Ovary (tissue), 9 donors: ENCODE data around the gene SLC1A7. TPM values are rescaled to one million over a fixed set of nuclear protein-coding genes. Genes with fewer than 3 reads are reported as not detected.
A peak's percentile ranks its signal among the peaks of the same experiment; 100 is the strongest.

Experiments used
- DNase-seq, 5 donors: peaks; one replicate each; pipeline ENCODE4 v3.0.0-alpha.2; 2019 to 2020
- H3K27ac ChIP-seq, 2 donors: fragments of 200-600 bp; one replicate each; pipeline versions ENCODE4 v1.5.1 to v1.8.0; 2019 to 2022
- H3K27me3 ChIP-seq: fragments of 200-600 bp; one replicate; pipeline ENCODE4 v1.8.0; 2022
- H3K36me3 ChIP-seq: fragments of 200-600 bp; sonication (generic); one replicate; pipeline ENCODE4 v1.5.1; 2019
- H3K4me1 ChIP-seq: one replicate; pipeline ENCODE4 v1.8.1; 2013; ENCODE audit warnings: mild to moderate bottlenecking, moderate library complexity; ENCODE audit not compliant: insufficient read depth
- H3K4me3 ChIP-seq: fragments of 200-600 bp; sonication (generic); one replicate; pipeline ENCODE4 v1.5.1; 2017
- H3K9me3 ChIP-seq, 2 donors: fragments of 200-600 bp in 1 of 2; sonication (generic) in 1 of 2; one replicate each; pipeline versions ENCODE4 v1.5.1 to v1.8.1; 2013 to 2019; ENCODE audit warnings: mild to moderate bottlenecking in 1 of 2, moderate library complexity in 1 of 2
- EP300 ChIP-seq: sonication (generic); formaldehyde crosslinking; IDR thresholded peaks from one replicate; pipeline ENCODE4 v1.6.1; 2017; ENCODE audit warnings: antibody characterized with exemption
- POLR2A ChIP-seq: fragments of 450-650 bp; IDR thresholded peaks from one replicate; pipeline ENCODE4 v1.6.1; 2017; ENCODE audit warnings: antibody characterized with exemption, mild to moderate bottlenecking, moderate library complexity
- WGBS, 3 donors: extraction: QIAGEN DNeasy Blood & Tissue Kit in 1 of 3; methylation state at CpG; one replicate each; pipeline versions ENCODE4 v1.1.5 to v1.1.7; 2013 to 2017; 5-methylcytosine and 5-hydroxymethylcytosine counted together
- intact Hi-C, 4 donors: fragments of 100-400 bp; cut with DNase I; formaldehyde crosslinking; loops; one replicate each; pipeline versions ENCODE4 v1.11.0 to v1.15.1; 2022 to 2023
- polyA plus RNA-seq, 2 donors: library from polyadenylated mRNA; stranded (reverse); fragments of 200-250 nt in 1 of 2; fragments of 350-450 nt in 1 of 2; fragmentation: Illumina TruSeq in 1 of 2; extraction: RNeasy Lipid Tissue Mini Kit (QIAGEN cat#74804) in 1 of 2; gene quantifications; one replicate each; pipeline ENCODE4 v1.2.3, GENCODE V29; 2013 to 2014
- total RNA-seq, 7 donors: library from RNA; depleted of rRNA in 2 of 7; stranded (reverse); fragments of >200 nt in 2 of 7; fragmentation: NEBNext Ultra II Directional in 3 of 7; extraction: Animal tissue kit (Norgen Biotek cat#: 25700) in 3 of 7; gene quantifications; one replicate each; pipeline versions ENCODE4 v1.1.0 to v1.2.4, GENCODE V29; 2016 to 2023
- TF ChIP-seq, protein P1 (sequence below), 3 donors: fragments of 450-650 bp in 2 of 3; fragments of 200-600 bp in 1 of 3; IDR thresholded peaks; one replicate each; pipeline versions ENCODE4 v1.5.1 to v1.8.0; 2016 to 2022; ENCODE audit warnings: antibody characterized with exemption in 3 of 3, mild to moderate bottlenecking in 1 of 3
- donor health status: DM: no; HTN: no; CAD: no; lungs with moderate emphysema.
- donor health status: DM: no; HTN: no; CAD: no.
- donor health status: Bipolar disorder and iron deficiency.
- donor health status: DM: yes; HTN: yes; CAD: no.
- donor health status: DM: no; HTN: no; CAD: no.
- donor health status: DM: yes; HTN: yes; CAD: no.

Gene SLC1A7
- total and polyA plus RNA-seq, 9 donors = 0.25 to 0.28 TPM; not detected in 7

- WGBS, 3 donors = 80 to 88% (median 83%) methylated on average over 12 of the region's 12 CpGs
- TF ChIP-seq EP300 (no peak), POLR2A (no peak)
- TF ChIP-seq, protein P1, sequence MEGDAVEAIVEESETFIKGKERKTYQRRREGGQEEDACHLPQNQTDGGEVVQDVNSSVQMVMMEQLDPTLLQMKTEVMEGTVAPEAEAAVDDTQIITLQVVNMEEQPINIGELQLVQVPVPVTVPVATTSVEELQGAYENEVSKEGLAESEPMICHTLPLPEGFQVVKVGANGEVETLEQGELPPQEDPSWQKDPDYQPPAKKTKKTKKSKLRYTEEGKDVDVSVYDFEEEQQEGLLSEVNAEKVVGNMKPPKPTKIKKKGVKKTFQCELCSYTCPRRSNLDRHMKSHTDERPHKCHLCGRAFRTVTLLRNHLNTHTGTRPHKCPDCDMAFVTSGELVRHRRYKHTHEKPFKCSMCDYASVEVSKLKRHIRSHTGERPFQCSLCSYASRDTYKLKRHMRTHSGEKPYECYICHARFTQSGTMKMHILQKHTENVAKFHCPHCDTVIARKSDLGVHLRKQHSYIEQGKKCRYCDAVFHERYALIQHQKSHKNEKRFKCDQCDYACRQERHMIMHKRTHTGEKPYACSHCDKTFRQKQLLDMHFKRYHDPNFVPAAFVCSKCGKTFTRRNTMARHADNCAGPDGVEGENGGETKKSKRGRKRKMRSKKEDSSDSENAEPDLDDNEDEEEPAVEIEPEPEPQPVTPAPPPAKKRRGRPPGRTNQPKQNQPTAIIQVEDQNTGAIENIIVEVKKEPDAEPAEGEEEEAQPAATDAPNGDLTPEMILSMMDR (IDR thresholded peaks at IDR 0.05) = no peak
- Histone ChIP-seq H3K4me1 (peaks cover 5% of the 10 kb centered on the region), H3K27me3 (no peaks in the 10 kb centered on the region), H3K36me3 (no peaks in the 10 kb centered on the region), H3K9me3 (no peaks in the 10 kb centered on the region), H3K4me3 (no peak overlapping the region), H3K27ac (no peak overlapping the region)
- peak in 4 of 5 donors; percentile 10 to 24 (median 12) for DNase-seq
- intact Hi-C loops = no loop called here
These were observed 12.4 kb downstream of the SLC1A7 start for GRCh38 chr1:53129891-53130597.

- 93 to 98% (median 96%) methylated on average over 4 of the region's 4 CpGs for WGBS, 3 donors
- Histone ChIP-seq H3K4me1 (peaks cover 10% of the 10 kb centered on the region), H3K9me3 (no peaks in the 10 kb centered on the region), H3K27me3 (no peaks in the 10 kb centered on the region), H3K36me3 (no peaks in the 10 kb centered on the region), H3K27ac (no peak overlapping the region), H3K4me3 (no peak overlapping the region)
- peak in 2 of 5 donors; percentile 2 to 12 for DNase-seq
- TF ChIP-seq, protein P1 (IDR thresholded peaks at IDR 0.05) = no peak
- TF ChIP-seq POLR2A (no peak), EP300 (no peak)
- intact Hi-C loops = no loop called here
These were observed 14.0 kb downstream of the SLC1A7 start for GRCh38 chr1:53128401-53128800.

DNA sequence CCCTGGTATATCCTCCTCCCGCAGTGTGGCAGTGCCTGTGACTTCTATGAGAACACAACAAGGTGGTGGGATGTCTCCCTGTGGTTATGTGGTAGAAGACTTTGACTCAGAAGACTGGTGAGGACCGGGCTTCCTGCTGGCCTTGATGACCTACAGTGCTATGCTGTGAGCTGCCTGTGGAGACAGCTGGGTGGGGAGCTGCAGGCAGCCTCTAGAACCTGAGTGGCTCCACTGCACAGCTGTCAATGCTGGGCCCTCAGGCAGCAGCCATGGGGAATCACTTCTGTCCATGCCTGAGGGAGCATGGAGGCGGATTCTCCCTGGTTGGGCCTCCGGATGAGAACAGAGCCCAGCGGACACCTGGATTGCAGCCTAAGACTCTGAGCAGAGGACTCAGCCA, 14.9 kb downstream of the SLC1A7 start:
- 83 to 87% (median 83%) methylated on average over 5 of the region's 5 CpGs for WGBS, 3 donors
- no peaks in the 10 kb centered on the region for H3K36me3 ChIP-seq
- H3K27ac ChIP-seq = no peak overlapping the region
- TF ChIP-seq EP300 (no peak), POLR2A (no peak)
- TF ChIP-seq, protein P1 (IDR thresholded peaks at IDR 0.05) = no peak
- intact Hi-C loops = no loop called here
- H3K27me3 ChIP-seq = no peaks in the 10 kb centered on the region
- H3K4me3 ChIP-seq = no peak overlapping the region
- peak in 3 of 5 donors; percentile 11 to 27 (median 13) for DNase-seq
- H3K9me3 ChIP-seq = no peaks in the 10 kb centered on the region
- H3K4me1 ChIP-seq = peaks cover 18% of the 10 kb centered on the region

DNA sequence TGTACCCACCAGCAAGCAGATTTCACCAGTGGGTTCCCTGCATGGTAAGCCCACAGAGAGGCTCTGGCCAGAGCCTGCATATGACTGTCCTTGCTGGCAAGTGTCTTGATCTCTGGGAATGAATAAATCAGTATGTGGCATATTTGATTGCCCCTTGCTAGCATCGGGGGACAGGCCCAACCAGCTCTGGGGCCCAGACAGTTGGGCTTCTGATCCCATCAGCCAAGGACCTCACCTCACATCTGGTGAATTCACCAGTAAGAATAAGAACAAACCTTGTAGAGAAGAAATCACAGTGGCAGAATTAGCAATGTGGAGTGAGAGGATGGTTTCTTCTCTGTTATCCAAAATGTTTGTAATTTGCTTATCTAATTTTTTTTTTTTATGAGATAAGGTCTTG, 15.9 kb downstream of the SLC1A7 start:
- Histone ChIP-seq H3K9me3 (no peaks in the 10 kb centered on the region), H3K4me3 (no peak overlapping the region), H3K36me3 (no peaks in the 10 kb centered on the region), H3K27ac (no peak overlapping the region), H3K27me3 (no peaks in the 10 kb centered on the region), H3K4me1 (peaks cover 28% of the 10 kb centered on the region)
- WGBS, 3 donors = 73 to 78% (median 75%) methylated on average over 1 of the region's 1 CpG
- TF ChIP-seq POLR2A = no peak
- intact Hi-C loops = no loop called here
- peak in 2 of 5 donors; percentile 1 to 19 for DNase-seq

GRCh38 chr1:53125623-53126360, 16.6 kb downstream of the SLC1A7 start:
- no peak for DNase-seq

More at GRCh38 chr1:53125623-53126360, 16.6 kb downstream of the SLC1A7 start:
- peak overlapping the region in 1 of 2 donors; percentile 35 for H3K27ac ChIP-seq
- H3K4me3 ChIP-seq = no peak overlapping the region
- H3K4me1 ChIP-seq = peaks cover 33% of the 10 kb centered on the region
- WGBS, 3 donors = 66 to 79% (median 72%) methylated on average over 10 of the region's 10 CpGs
- no peaks in the 10 kb centered on the region for H3K36me3 ChIP-seq
- TF ChIP-seq EP300 = no peak
- no peak for TF ChIP-seq POLR2A
- TF ChIP-seq, protein P1 (IDR thresholded peaks at IDR 0.05) = no peak
- no peaks in the 10 kb centered on the region for H3K27me3 ChIP-seq
- intact Hi-C loops = no loop called here
- H3K9me3 ChIP-seq = no peaks in the 10 kb centered on the region
